OCI-LY7 (cell line): ENCODE measurements around the gene TRAIP. TPM values are rescaled to one million over a fixed set of nuclear protein-coding genes. Genes with fewer than 3 reads are reported as not detected.

Source experiments
- BruUV-seq: library from RNA; stranded (reverse); fragments of 400-500 nt; replicated peaks from 2 replicates; lab custom pipeline; 2021; lab: Mats Ljungman, UMichigan
- CTCF ChIA-PET: fragments of 300-600 bp; sonication (Branson Sonifier 250); formaldehyde crosslinking; loops from one replicate; lab custom pipeline; 2022; ENCODE audit warnings: antibody characterized with exemption; ENCODE audit not compliant: unreplicated experiment; lab: Charles Lee
- POLR2A ChIA-PET: fragments of 300-600 bp; sonication (Branson Sonifier 250); formaldehyde crosslinking; loops from one replicate; lab custom pipeline; 2022; ENCODE audit warnings: antibody characterized with exemption; lab: Charles Lee
- DNase-seq: peaks from one replicate; pipeline ENCODE4 v3.0.0-alpha.2; 2015; ENCODE audit warnings: low spot score
- H2AFZ ChIP-seq: fragments of 200-600 bp; sonication (generic), shearing (Covaris generic); 2 replicates; pipeline ENCODE4 v1.6.1; 2014; ENCODE audit warnings: mild to moderate bottlenecking, antibody characterized with exemption, low read length, moderate library complexity
- H3K27ac ChIP-seq: fragments of 200-600 bp; sonication (generic); 2 replicates; pipeline ENCODE4 v1.5.1; 2014; ENCODE audit warnings: mixed run types, low read depth, mild to moderate bottlenecking, moderate library complexity, low read length, inconsistent platforms; ENCODE audit not compliant: poor library complexity, severe bottlenecking
- H3K36me3 ChIP-seq: fragments of 200-600 bp; sonication (generic); 2 replicates; pipeline ENCODE4 v1.6.1; 2014; ENCODE audit warnings: mild to moderate bottlenecking, antibody characterized with exemption, low read length, moderate library complexity, mixed read lengths; ENCODE audit not compliant: insufficient read depth
- H3K4me1 ChIP-seq: fragments of 200-600 bp; sonication (generic); 2 replicates; pipeline ENCODE4 v1.5.1; 2014; ENCODE audit warnings: mild to moderate bottlenecking, low read length; ENCODE audit not compliant: insufficient read depth, poor library complexity, severe bottlenecking
- H3K4me2 ChIP-seq: fragments of 200-600 bp; sonication (generic); 2 replicates; pipeline ENCODE4 v1.6.1; 2014; ENCODE audit warnings: mild to moderate bottlenecking, low read length
- H3K4me3 ChIP-seq: fragments of 200-600 bp; sonication (generic); 2 replicates; pipeline ENCODE4 v1.5.1; 2014; ENCODE audit warnings: mild to moderate bottlenecking, low read depth, low read length; ENCODE audit not compliant: poor library complexity, severe bottlenecking
- H3K79me2 ChIP-seq: fragments of 200-600 bp; sonication (generic); 2 replicates; pipeline ENCODE4 v1.6.1; 2016; ENCODE audit warnings: low read depth, mild to moderate bottlenecking, low read length, moderate library complexity, mixed read lengths; ENCODE audit not compliant: insufficient read depth
- H3K9me2 ChIP-seq: fragments of 200-600 bp; sonication (generic); 2 replicates; pipeline ENCODE4 v1.6.1; 2016; ENCODE audit warnings: mild to moderate bottlenecking, low read length, mixed read lengths; ENCODE audit not compliant: insufficient read depth
- H3K9me3 ChIP-seq: fragments of 200-600 bp; sonication (generic); 2 replicates; pipeline ENCODE4 v1.6.1; 2014; ENCODE audit warnings: mild to moderate bottlenecking, mixed run types, low read length, mixed read lengths
- H4K20me1 ChIP-seq: fragments of 200-600 bp; sonication (generic); 2 replicates; pipeline ENCODE4 v1.6.1; 2014; ENCODE audit warnings: mild to moderate bottlenecking, antibody characterized with exemption, low read length, moderate library complexity, mixed read lengths; ENCODE audit not compliant: insufficient read depth
- EZH2phosphoT487 ChIP-seq: fragments of 200-600 bp; sonication (generic); IDR thresholded peaks from 2 replicates; pipeline ENCODE4 v1.6.1; 2018; ENCODE audit warnings: low read depth, borderline replicate concordance, mild to moderate bottlenecking, mixed run types, antibody characterized with exemption, low read length, moderate library complexity, mixed read lengths
- intact Hi-C: fragments of 100-400 bp; cut with micrococcal nuclease; formaldehyde crosslinking; loops from one replicate; pipeline ENCODE4 v1.10.0; 2022; ENCODE audit not compliant: unreplicated experiment
- total RNA-seq, 2 experiments: library from RNA; depleted of rRNA in 1 of 2; stranded (reverse); fragments of >200 nt in 1 of 2; shearing (Covaris generic) in 1 of 2; gene quantifications; 2 replicates each; pipeline ENCODE4 v1.2.3, GENCODE V29; 2014 to 2022
- TF ChIP-seq, protein P1 (sequence below): fragments of 200-600 bp; sonication (generic); conservative IDR thresholded peaks from 2 replicates; pipeline ENCODE4 v1.5.1; 2014; ENCODE audit warnings: mild to moderate bottlenecking, antibody characterized with exemption, low read length, moderate library complexity, mixed read lengths

The TRAIP gene
- total RNA-seq, 2 experiments from 2014 or later, result 38.6 to 41.8 TPM

DNA sequence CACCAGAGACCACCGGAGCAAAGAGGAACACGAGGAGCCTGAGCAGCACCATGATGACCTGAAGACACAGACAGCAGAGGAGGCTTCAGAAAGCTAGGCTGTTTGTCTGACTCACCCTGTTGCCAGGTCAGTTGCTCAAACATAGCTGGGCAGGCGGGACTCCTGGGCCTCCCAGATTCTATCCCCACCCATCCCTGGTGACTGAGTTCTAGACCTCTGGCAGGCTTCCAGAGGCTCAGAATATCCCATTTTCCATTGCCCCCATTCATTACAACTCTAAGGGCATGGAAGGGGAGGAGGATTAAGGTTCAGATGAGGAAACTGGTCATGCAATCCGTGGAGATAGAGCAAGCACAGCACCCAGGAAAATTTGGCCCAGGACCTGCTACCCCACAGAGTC lies 56.6 kb downstream of the TRAIP start, which contains the start of gene CDHR4:
CDHR4 (minus strand) TSS at position 113 of the 400 bp plus-strand sequence; CDS start at position 52, 61 bp downstream.
- H3K27ac ChIP-seq, result no peak within 1 kb of the TSS
- ChIA-PET CTCF (interaction anchor here (1.2 kb wide), 1 partner anchor 40 kb away, joined by 3 read pairs; no protein-coding TSS in a partner anchor), POLR2A (interaction anchor here (0.5 to 0.7 kb wide), 4 partner anchors 11 to 55 kb away, joined by 3 to 4 read pairs (median 4); no protein-coding TSS in a partner anchor)
- intact Hi-C loops, result loop anchor here (5.0 to 10.0 kb wide), 2 partner anchors 425 to 777 kb away; partner anchors contain the start of gene NDUFAF3
- no peaks in the 10 kb centered on the region; the same call in 1 of the 2 replicates for H3K79me2 ChIP-seq
- no peak for TF ChIP-seq EZH2phosphoT487
- TF ChIP-seq, protein P1, sequence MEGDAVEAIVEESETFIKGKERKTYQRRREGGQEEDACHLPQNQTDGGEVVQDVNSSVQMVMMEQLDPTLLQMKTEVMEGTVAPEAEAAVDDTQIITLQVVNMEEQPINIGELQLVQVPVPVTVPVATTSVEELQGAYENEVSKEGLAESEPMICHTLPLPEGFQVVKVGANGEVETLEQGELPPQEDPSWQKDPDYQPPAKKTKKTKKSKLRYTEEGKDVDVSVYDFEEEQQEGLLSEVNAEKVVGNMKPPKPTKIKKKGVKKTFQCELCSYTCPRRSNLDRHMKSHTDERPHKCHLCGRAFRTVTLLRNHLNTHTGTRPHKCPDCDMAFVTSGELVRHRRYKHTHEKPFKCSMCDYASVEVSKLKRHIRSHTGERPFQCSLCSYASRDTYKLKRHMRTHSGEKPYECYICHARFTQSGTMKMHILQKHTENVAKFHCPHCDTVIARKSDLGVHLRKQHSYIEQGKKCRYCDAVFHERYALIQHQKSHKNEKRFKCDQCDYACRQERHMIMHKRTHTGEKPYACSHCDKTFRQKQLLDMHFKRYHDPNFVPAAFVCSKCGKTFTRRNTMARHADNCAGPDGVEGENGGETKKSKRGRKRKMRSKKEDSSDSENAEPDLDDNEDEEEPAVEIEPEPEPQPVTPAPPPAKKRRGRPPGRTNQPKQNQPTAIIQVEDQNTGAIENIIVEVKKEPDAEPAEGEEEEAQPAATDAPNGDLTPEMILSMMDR, result no peak
- H3K4me3 ChIP-seq, result no peak within 1 kb of the TSS
- H3K4me1 ChIP-seq, result peaks cover 14% of the 10 kb centered on the region
- no peaks in the 10 kb centered on the region for H3K9me3 ChIP-seq
- H3K9me2 ChIP-seq, result no peaks in the 10 kb centered on the region
- H3K4me2 ChIP-seq, result no peak within 1 kb of the TSS
- H3K36me3 ChIP-seq, result no peaks in the 10 kb centered on the region
- no peak for DNase-seq
- BruUV-seq, result no TSS peak
- no peaks in the 10 kb centered on the region for H4K20me1 ChIP-seq
- no peak within 1 kb of the TSS for H2AFZ ChIP-seq

DNA sequence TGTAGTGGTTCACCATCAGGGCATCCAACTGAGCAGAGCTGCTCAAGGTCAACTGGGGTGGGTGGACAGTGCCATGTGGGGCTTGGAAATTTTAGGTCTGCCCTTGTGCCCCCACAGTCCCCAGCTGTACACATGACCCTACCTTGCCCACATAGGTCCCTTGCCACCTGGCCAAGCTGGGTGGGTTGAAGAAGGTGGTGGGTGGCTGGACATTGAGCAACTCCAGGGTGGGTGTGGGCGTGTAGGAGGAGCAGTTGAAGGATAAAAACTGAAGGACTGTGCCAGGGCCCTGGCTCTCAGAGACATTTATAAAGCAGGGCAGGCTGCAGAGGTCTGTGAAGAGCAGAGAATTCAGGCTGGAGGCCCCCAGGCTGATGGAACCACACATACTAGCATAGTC lies 57.3 kb downstream of the TRAIP start:
- Histone ChIP-seq H3K9me3 (no peaks in the 10 kb centered on the region), H3K9me2 (no peaks in the 10 kb centered on the region), H4K20me1 (no peaks in the 10 kb centered on the region), H3K27ac (no peak overlapping the region), H3K4me1 (peaks cover 8% of the 10 kb centered on the region), H3K4me2 (no peak overlapping the region), H3K79me2 (no peaks in the 10 kb centered on the region; the same call in 1 of the 2 replicates), H3K4me3 (no peak overlapping the region), H2AFZ (no peak overlapping the region), H3K36me3 (no peaks in the 10 kb centered on the region)
- BruUV-seq, result no TSS peak
- no peak for DNase-seq
- TF ChIP-seq EZH2phosphoT487, result no peak
- TF ChIP-seq, protein P1, result no peak
- ChIA-PET CTCF (interaction anchor here (1.2 kb wide), 1 partner anchor 40 kb away, joined by 3 read pairs; no protein-coding TSS in a partner anchor), POLR2A (interaction anchor here (0.5 to 0.6 kb wide), 2 partner anchors 10 to 21 kb away, joined by 3 read pairs; no protein-coding TSS in a partner anchor)
- intact Hi-C loops, result no loop called here
